IMR-90 (cell line): ENCODE measurements around the gene INKA1. TPM values are rescaled to one million over a fixed set of nuclear protein-coding genes. Genes with fewer than 3 reads are reported as not detected.

Experiments
- ATAC-seq: fragments of 200-7000 bp; cut with Tn5 transposase; 2 replicates; pipeline ENCODE4 v1.9.1; 2020; ENCODE audit warnings: low read depth, mild to moderate bottlenecking, moderate library complexity
- BruUV-seq: library from RNA; stranded (reverse); fragments of 400-500 nt; replicated peaks from 2 replicates; lab custom pipeline; 2021; lab: Mats Ljungman, UMichigan
- CTCF ChIA-PET: fragments of 300-600 bp; formaldehyde crosslinking; extraction: SDS; loops from one replicate; lab custom pipeline; 2021; ENCODE audit warnings: antibody characterized with exemption; lab: Yijun Ruan, JAX
- POLR2A ChIA-PET: fragments of 300-600 bp; sonication (Branson Sonifier 250); formaldehyde crosslinking; loops from one replicate; lab custom pipeline; 2022; ENCODE audit warnings: antibody characterized with exemption; ENCODE audit not compliant: unreplicated experiment; lab: Charles Lee
- DNase-seq: peaks from one replicate; pipeline ENCODE4 v3.0.0; 2013
- H2AFZ ChIP-seq: replicated peaks from 2 replicates; pipeline ENCODE3; 2013; ENCODE audit warnings: low read length, mild to moderate bottlenecking; ENCODE audit not compliant: poor library complexity
- H2AK5ac ChIP-seq: 2 replicates; pipeline ENCODE4 v1.6.1; 2013; ENCODE audit warnings: low read depth, low read length, inconsistent platforms
- H2AK9ac ChIP-seq: replicated peaks from 2 replicates; pipeline ENCODE3; 2013; ENCODE audit warnings: mild to moderate bottlenecking, low read depth, low read length, moderate library complexity; ENCODE audit not compliant: poor library complexity
- H2BK120ac ChIP-seq: 2 replicates; pipeline ENCODE4 v1.6.1; 2013; ENCODE audit warnings: low read depth, low read length, inconsistent platforms
- H2BK15ac ChIP-seq: 3 replicates; pipeline ENCODE4 v1.6.1; 2013; ENCODE audit warnings: low read depth, low read length, inconsistent platforms
- H2BK20ac ChIP-seq: 2 replicates; pipeline ENCODE4 v1.6.1; 2013; ENCODE audit warnings: low read depth, mild to moderate bottlenecking, inconsistent platforms, low read length, moderate library complexity
- H2BK5ac ChIP-seq: 2 replicates; pipeline ENCODE4 v1.6.1; 2013; ENCODE audit warnings: mild to moderate bottlenecking, low read depth, low read length, inconsistent platforms; ENCODE audit not compliant: poor library complexity, severe bottlenecking
- H3K14ac ChIP-seq: replicated peaks from 2 replicates; pipeline ENCODE4 v1.6.1; 2013; ENCODE audit warnings: low read depth, low read length, inconsistent platforms
- H3K18ac ChIP-seq: 2 replicates; pipeline ENCODE4 v1.6.1; 2013; ENCODE audit warnings: low read depth, low read length, control low read depth
- H3K23ac ChIP-seq: 2 replicates; pipeline ENCODE4 v1.6.1; 2013; ENCODE audit warnings: low read depth, low read length, inconsistent platforms
- H3K27ac ChIP-seq: 2 replicates; pipeline ENCODE4 v1.5.1; 2013; ENCODE audit warnings: mild to moderate bottlenecking, control low read depth, low read length; ENCODE audit not compliant: insufficient read depth
- H3K27me3 ChIP-seq: 2 replicates; pipeline ENCODE4 v1.6.1; 2013; ENCODE audit warnings: low read length; ENCODE audit not compliant: control insufficient read depth, insufficient read depth
- H3K36me3 ChIP-seq: 2 replicates; pipeline ENCODE4 v1.6.1; 2013; ENCODE audit warnings: low read length, mixed read lengths; ENCODE audit not compliant: control insufficient read depth, insufficient read depth
- H3K4ac ChIP-seq: 2 replicates; pipeline ENCODE4 v1.6.1; 2013; ENCODE audit warnings: low read depth, low read length, inconsistent platforms
- H3K4me1 ChIP-seq: 2 replicates; pipeline ENCODE4 v1.6.1; 2013; ENCODE audit warnings: low read length, mixed read lengths; ENCODE audit not compliant: control insufficient read depth, insufficient read depth
- H3K4me2 ChIP-seq: 2 replicates; pipeline ENCODE4 v1.6.1; 2013; ENCODE audit warnings: low read depth, mild to moderate bottlenecking, control low read depth, low read length, moderate library complexity
- H3K4me3 ChIP-seq: 2 replicates; pipeline ENCODE4 v1.5.1; 2013; ENCODE audit warnings: low read depth, mild to moderate bottlenecking, control low read depth, low read length, moderate library complexity; ENCODE audit not compliant: insufficient read depth
- H3K56ac ChIP-seq: 2 replicates; pipeline ENCODE4 v1.6.1; 2013; ENCODE audit warnings: low read length, inconsistent platforms; ENCODE audit not compliant: insufficient read depth; ENCODE audit errors: extremely low read depth
- H3K79me1 ChIP-seq, 2 experiments: 2 replicates each; pipeline ENCODE4 v1.6.1; 2013; ENCODE audit warnings: low read length in 2 of 2, inconsistent platforms in 1 of 2, low read depth in 1 of 2
- H3K9ac ChIP-seq: 2 replicates; pipeline ENCODE4 v1.6.1; 2013; ENCODE audit warnings: low read depth, low read length, control low read depth
- H3K9me1 ChIP-seq: 2 replicates; pipeline ENCODE4 v1.6.1; 2013; ENCODE audit warnings: low read length, inconsistent platforms; ENCODE audit not compliant: insufficient read depth
- H3K9me3 ChIP-seq: 2 replicates; pipeline ENCODE4 v1.6.1; 2013; ENCODE audit warnings: low read length; ENCODE audit not compliant: control insufficient read depth, insufficient read depth
- H4K20me1 ChIP-seq: 2 replicates; pipeline ENCODE4 v1.6.1; 2013; ENCODE audit warnings: low read length, inconsistent platforms; ENCODE audit not compliant: insufficient read depth
- H4K5ac ChIP-seq: 2 replicates; pipeline ENCODE4 v1.6.1; 2013; ENCODE audit warnings: mild to moderate bottlenecking, low read depth, low read length, control low read depth
- H4K8ac ChIP-seq, 2 experiments: 2 replicates each; pipeline ENCODE4 v1.6.1; 2013; ENCODE audit warnings: low read depth in 2 of 2, low read length in 2 of 2, control low read depth in 1 of 2, inconsistent platforms in 1 of 2
- H4K91ac ChIP-seq: 2 replicates; pipeline ENCODE4 v1.6.1; 2013; ENCODE audit warnings: low read depth, low read length, inconsistent platforms; ENCODE audit not compliant: insufficient read depth
- BHLHE40 ChIP-seq: fragments of 150-350 bp; IDR thresholded peaks from 2 replicates; pipeline ENCODE4 v1.6.1; 2016; ENCODE audit warnings: mild to moderate bottlenecking, low read depth, low read length
- CTCF ChIP-seq: conservative IDR thresholded peaks from 2 replicates; pipeline ENCODE4 v1.5.1; 2012; ENCODE audit warnings: mild to moderate bottlenecking, low read depth, low read length, improper control_type of control experiment
- MAFK ChIP-seq: IDR thresholded peaks from 2 replicates; pipeline ENCODE4 v1.6.1; 2012; ENCODE audit warnings: low read depth, low read length, improper control_type of control experiment
- MXI1 ChIP-seq: IDR thresholded peaks from 2 replicates; pipeline ENCODE4 v1.6.1; 2012; ENCODE audit warnings: low read depth, mild to moderate bottlenecking, low read length, moderate library complexity, borderline replicate concordance
- RAD21 ChIP-seq: IDR thresholded peaks from 2 replicates; pipeline ENCODE4 v1.6.1; 2012; ENCODE audit warnings: low read length, improper control_type of control experiment
- USF2 ChIP-seq: fragments of 150-350 bp; IDR thresholded peaks from 2 replicates; pipeline ENCODE4 v1.6.1; 2017; ENCODE audit warnings: mild to moderate bottlenecking, antibody characterized with exemption, low read length, low read depth
- WGBS, 2 experiments: methylation state at CpG; one replicate each; pipeline versions ENCODE4 v1.1.5 to v1.1.7; 2013; ENCODE audit warnings: missing lambda C conversion rate in 2 of 2; ENCODE audit not compliant: insufficient read length in 1 of 2; ENCODE audit errors: extremely low coverage in 2 of 2; 5-methylcytosine and 5-hydroxymethylcytosine counted together
- dilution Hi-C: fragments of 300-500 bp; cut with HindIII; formaldehyde crosslinking; loops from one replicate; pipeline ENCODE4 v1.14.3; 2018; ENCODE audit warnings: low sequenced_read_pairs; ENCODE audit not compliant: unreplicated experiment
- in situ Hi-C: fragments of 300-500 bp; cut with MboI; formaldehyde crosslinking; loops from 3 replicates; pipeline ENCODE4 v1.14.3; 2019; ENCODE audit warnings: low sequenced_read_pairs, inconsistent platforms, mixed read lengths
- intact Hi-C: fragments of 100-400 bp; cut with micrococcal nuclease; formaldehyde crosslinking; loops from 2 replicates; pipeline ENCODE4 v1.10.0; 2022
- polyA plus RNA-seq, 3 experiments: library from polyadenylated mRNA; depleted of rRNA; stranded (reverse); fragments of >200 nt; gene quantifications; 2 replicates each; pipeline ENCODE4 v1.2.3, GENCODE V29; 2012; ENCODE audit warnings: low replicate concordance in 1 of 3
- total RNA-seq: library from RNA; depleted of rRNA; stranded (reverse); fragments of >200 nt; gene quantifications from 2 replicates; pipeline ENCODE4 v1.2.3, GENCODE V29; 2012

Gene INKA1
- total and polyA plus RNA-seq, 2 of the 4 experiments (the other 2 are of a cell fraction) = 2.3 to 4.5 TPM

DNA sequence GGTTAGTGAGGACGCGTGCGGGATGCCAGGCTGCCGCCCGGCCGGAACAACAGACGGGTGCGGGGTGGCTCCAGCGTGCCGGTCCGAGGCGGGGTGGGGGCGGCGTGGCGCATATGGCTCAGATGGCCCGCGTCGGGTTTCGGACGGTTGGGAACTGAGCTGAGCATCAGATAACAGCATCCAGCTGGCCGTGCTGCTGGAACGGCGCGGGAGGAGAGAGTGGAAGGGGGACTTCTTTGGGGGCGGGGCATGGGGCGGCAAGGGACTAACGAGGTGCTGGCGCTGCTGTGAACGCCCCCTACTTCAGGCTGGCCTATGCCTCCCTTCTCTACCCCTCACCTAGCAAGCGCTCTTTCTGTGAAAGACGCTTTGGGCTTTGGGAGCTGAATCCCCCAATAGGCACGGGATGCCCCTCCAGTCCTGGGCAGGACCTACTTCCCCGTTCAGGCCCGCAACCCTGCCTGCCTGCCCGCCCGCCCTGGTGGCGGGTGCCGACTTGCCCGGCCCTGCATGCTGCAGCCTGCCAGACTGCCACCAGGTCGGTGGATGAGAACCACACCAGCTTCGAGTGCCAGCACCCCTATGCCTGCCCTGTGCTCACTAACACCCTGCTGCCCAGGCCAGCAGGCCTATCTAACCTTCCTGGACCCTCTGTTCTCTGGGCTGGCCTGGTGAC, 542 bp downstream of the INKA1 start:
- peak overlapping the region; percentile 65 to 82; a peak in 3 of 4 replicates for H4K8ac ChIP-seq
- H2BK120ac ChIP-seq = peak overlapping the region; percentile 32; the same call in 1 of the 2 replicates
- ATAC-seq (peak; percentile 28), DNase-seq (peak; percentile 39)
- H3K36me3 ChIP-seq = no peaks in the 10 kb centered on the region; the same call in 1 of the 2 replicates
- no peaks in the 10 kb centered on the region for H3K27me3 ChIP-seq
- no peak overlapping the region for H2BK20ac ChIP-seq
- H3K9me3 ChIP-seq = no peaks in the 10 kb centered on the region
- peak overlapping the region; percentile 72 for H3K9ac ChIP-seq
- H3K18ac ChIP-seq = peak overlapping the region; percentile 44; the same call in 1 of the 2 replicates
- BruUV-seq = no TSS peak
- H4K5ac ChIP-seq = 0 out of 2 replicates have a peak overlapping the region, but pooled peaks have one; percentile 21
- H2BK15ac ChIP-seq = no peak overlapping the region
- H2BK5ac ChIP-seq = peak overlapping the region; percentile 42
- peaks cover 36% of the 10 kb centered on the region for H3K4me1 ChIP-seq
- H2AK5ac ChIP-seq = peak overlapping the region; percentile 10
- peak overlapping the region; percentile 86 for H3K4ac ChIP-seq
- peaks cover 0 to 9% of the 10 kb centered on the region in 2 experiments; a peak in 1 of 4 replicates for H3K79me1 ChIP-seq
- in situ Hi-C loops (no loop called here), dilution Hi-C loops (no loop called here), intact Hi-C loops (loop anchor here (5.0 kb wide), 1 partner anchor 289 kb away; no protein-coding TSS in a partner anchor)
- peak overlapping the region; percentile 98 for H3K4me2 ChIP-seq
- H4K91ac ChIP-seq = no peak overlapping the region; the same call in 1 of the 2 replicates
- no peaks in the 10 kb centered on the region for H4K20me1 ChIP-seq
- H3K9me1 ChIP-seq = peaks cover 11% of the 10 kb centered on the region; the same call in 1 of the 2 replicates
- H3K56ac ChIP-seq = no peak overlapping the region
- TF ChIP-seq BHLHE40 (0 out of 2 replicates have a peak, but pooled peaks have one; percentile 16), RAD21 (no peak), MXI1 (0 out of 2 replicates have a peak, but pooled peaks have one; percentile 6), USF2 (no peak), MAFK (no peak), CTCF (no peak)
- peak overlapping the region; percentile 93 for H2AK9ac ChIP-seq
- peak overlapping the region; percentile 83 for H3K23ac ChIP-seq
- H2AFZ ChIP-seq = peak overlapping the region; percentile 97
- H3K14ac ChIP-seq = peak overlapping the region; percentile 83
- WGBS, 2 experiments = 2% methylated on average over 20 of the region's 41 CpGs; no CpG with 5 or more reads in 1 of the 2 experiments
- H3K27ac ChIP-seq = peak overlapping the region; percentile 81
- H3K4me3 ChIP-seq = peak overlapping the region; percentile 79
- ChIA-PET CTCF (interaction anchor here (1.1 to 4.6 kb wide), 9 partner anchors 11 to 103 kb away, joined by 3 to 33 read pairs (median 5); partner anchors contain the start of gene UBA7), POLR2A (interaction anchor here (0.6 to 1.5 kb wide), 4 partner anchors 10 to 769 kb away, joined by 4 to 9 read pairs (median 6); partner anchors contain the start of genes IP6K1 and UBA7)
